Measurements from ENCODE around the gene BRPF3. TPM values are rescaled to one million over a fixed set of nuclear protein-coding genes. Genes with fewer than 3 reads are reported as not detected.

BRPF3 gene
- total and polyA plus RNA-seq, 8 donors = 7.0 to 343 (median 21.1) TPM

GRCh38 chr6:36263390-36264000 lies 67.0 kb downstream of the BRPF3 start:
- Histone ChIP-seq H3K4me1 (peaks cover 0 to 4% (median 1%) of the 10 kb centered on the region in 4 donors), H3K27me3 (peaks cover 0 to 13% (median 0%) of the 10 kb centered on the region in 3 donors), H3K27ac (no peak overlapping the region), H3K36me3 (no peaks in the 10 kb centered on the region), H3K4me3 (no peak overlapping the region), H3K9me3 (peaks cover 0 to 10% (median 10%) of the 10 kb centered on the region in 4 donors)
- no peak for DNase-seq
- 49 to 67% (median 62%) methylated on average over 9 of the region's 9 CpGs for WGBS, 5 donors
- intact Hi-C loops (cut with DNase I; ENCODE audit: low total_unique reads) = no loop called here
- TF ChIP-seq EP300 (IDR thresholded peaks at IDR 0.05) (no peak), POLR2A (IDR thresholded peaks at IDR 0.05) (no peak), POLR2AphosphoS5 (IDR thresholded peaks at IDR 0.05) (no peak)

GRCh38 chr6:36265744-36266143 lies 69.2 kb downstream of the BRPF3 start:
- 83 to 93% (median 89%) methylated on average over 1 of the region's 1 CpG for WGBS, 5 donors
- no peak overlapping the region for H3K27ac ChIP-seq
- H3K4me3 ChIP-seq = no peak overlapping the region
- TF ChIP-seq EP300 (IDR thresholded peaks at IDR 0.05) = no peak
- TF ChIP-seq POLR2AphosphoS5 (IDR thresholded peaks at IDR 0.05) = no peak
- TF ChIP-seq, protein P1, sequence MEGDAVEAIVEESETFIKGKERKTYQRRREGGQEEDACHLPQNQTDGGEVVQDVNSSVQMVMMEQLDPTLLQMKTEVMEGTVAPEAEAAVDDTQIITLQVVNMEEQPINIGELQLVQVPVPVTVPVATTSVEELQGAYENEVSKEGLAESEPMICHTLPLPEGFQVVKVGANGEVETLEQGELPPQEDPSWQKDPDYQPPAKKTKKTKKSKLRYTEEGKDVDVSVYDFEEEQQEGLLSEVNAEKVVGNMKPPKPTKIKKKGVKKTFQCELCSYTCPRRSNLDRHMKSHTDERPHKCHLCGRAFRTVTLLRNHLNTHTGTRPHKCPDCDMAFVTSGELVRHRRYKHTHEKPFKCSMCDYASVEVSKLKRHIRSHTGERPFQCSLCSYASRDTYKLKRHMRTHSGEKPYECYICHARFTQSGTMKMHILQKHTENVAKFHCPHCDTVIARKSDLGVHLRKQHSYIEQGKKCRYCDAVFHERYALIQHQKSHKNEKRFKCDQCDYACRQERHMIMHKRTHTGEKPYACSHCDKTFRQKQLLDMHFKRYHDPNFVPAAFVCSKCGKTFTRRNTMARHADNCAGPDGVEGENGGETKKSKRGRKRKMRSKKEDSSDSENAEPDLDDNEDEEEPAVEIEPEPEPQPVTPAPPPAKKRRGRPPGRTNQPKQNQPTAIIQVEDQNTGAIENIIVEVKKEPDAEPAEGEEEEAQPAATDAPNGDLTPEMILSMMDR (IDR thresholded peaks at IDR 0.05) = no peak
- no peak for TF ChIP-seq POLR2A (IDR thresholded peaks at IDR 0.05)
- DNase-seq = no peak
- intact Hi-C loops (cut with DNase I; ENCODE audit: low total_unique reads) = no loop called here
- peaks cover 0 to 10% (median 10%) of the 10 kb centered on the region in 4 donors for H3K9me3 ChIP-seq
- peaks cover 0 to 24% (median 8%) of the 10 kb centered on the region in 3 donors for H3K27me3 ChIP-seq
- H3K36me3 ChIP-seq = no peaks in the 10 kb centered on the region
- peaks cover 0 to 12% (median 8%) of the 10 kb centered on the region in 4 donors for H3K4me1 ChIP-seq

DNA sequence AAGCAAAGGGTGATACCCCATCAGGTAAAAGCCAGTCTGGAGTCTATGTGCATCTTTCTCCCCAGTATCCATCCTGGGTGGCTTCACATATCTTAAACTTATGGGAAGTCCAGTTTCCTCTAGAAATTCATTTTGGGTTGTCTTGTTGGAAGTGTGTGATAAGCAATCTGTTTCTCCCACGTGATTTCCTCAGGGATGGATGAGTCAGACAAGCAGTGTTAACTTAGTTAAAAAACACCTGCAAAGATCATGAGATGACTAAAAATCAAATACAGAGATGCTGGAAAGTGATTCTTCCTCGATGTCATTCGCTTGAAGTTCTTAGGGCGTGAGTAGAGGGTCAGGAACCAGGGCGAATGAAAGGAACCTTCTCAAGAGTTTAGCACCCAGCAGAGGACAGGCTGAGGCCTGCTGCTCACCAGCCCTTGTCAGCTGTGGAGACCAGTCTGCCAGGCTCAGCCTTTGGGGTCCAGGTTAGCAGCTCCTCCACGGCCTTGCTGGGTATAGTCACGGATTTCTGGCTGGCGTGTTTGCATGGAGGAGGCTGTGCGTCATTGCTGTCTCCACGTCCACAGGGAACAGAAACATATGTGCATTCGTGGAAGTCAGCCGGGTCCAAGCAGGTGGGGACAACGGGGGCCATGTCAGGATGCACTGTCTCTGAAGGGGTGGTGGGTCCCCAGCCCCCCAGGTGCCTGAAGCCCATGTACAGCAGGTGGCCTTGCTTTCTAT lies 70.5 kb downstream of the BRPF3 start:
- WGBS, 5 donors = 87 to 92% (median 89%) methylated on average over 13 of the region's 13 CpGs
- TF ChIP-seq EP300 (IDR thresholded peaks at IDR 0.05) (no peak), POLR2A (IDR thresholded peaks at IDR 0.05) (no peak), POLR2AphosphoS5 (IDR thresholded peaks at IDR 0.05) (no peak)
- TF ChIP-seq, protein P1 (IDR thresholded peaks at IDR 0.05) = no peak
- Histone ChIP-seq H3K27me3 (peaks cover 0 to 31% (median 8%) of the 10 kb centered on the region in 3 donors), H3K9me3 (peaks cover 0 to 10% (median 10%) of the 10 kb centered on the region in 4 donors), H3K4me1 (peaks cover 0 to 12% (median 8%) of the 10 kb centered on the region in 4 donors), H3K4me3 (no peak overlapping the region), H3K27ac (no peak overlapping the region), H3K36me3 (no peaks in the 10 kb centered on the region)
- no peak for DNase-seq
- intact Hi-C loops (cut with DNase I; ENCODE audit: low total_unique reads) = no loop called here

DNA sequence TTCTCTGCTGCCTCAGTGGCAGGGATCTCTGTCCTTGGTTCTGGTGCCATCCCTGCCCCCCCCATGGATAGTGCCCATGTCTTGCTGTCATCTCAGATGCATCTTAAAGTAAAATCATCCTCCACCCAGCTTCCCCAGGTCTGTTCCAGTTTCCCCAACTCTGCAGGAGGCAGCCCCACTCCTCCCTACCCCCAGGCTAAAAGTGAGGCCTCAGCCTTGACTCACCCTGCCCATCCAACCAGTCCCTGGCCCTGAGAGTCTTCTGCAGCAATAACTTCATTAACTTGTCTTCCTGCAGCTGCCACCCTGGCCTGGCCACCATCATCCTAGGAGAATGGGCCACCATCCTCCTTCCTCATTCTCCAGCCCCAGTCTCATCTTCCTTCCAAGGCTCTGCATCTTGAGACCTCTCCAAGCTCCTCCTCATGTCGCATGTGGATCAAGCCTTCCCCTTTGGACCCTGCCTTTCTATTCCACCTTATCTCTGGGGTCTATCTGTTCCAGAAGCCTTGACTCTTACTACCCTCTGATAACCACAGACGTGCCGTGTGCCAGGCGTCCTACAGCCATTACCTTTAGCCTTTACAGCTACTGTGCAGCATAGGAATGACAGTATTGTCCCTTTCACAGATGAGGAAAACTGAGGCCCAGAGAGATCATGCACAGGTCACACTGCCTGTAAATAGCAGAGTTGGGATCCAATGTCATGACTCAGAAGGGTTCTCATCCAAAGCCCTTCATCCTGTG lies 71.4 kb downstream of the BRPF3 start:
- DNase-seq = no peak
- H3K27me3 ChIP-seq = peaks cover 0 to 31% (median 8%) of the 10 kb centered on the region in 3 donors
- 79 to 94% (median 87%) methylated on average over 4 of the region's 4 CpGs for WGBS, 5 donors
- H3K4me3 ChIP-seq = no peak overlapping the region
- no peaks in the 10 kb centered on the region for H3K36me3 ChIP-seq
- no peak overlapping the region for H3K27ac ChIP-seq
- intact Hi-C loops (cut with DNase I; ENCODE audit: low total_unique reads) = no loop called here
- peaks cover 0 to 10% (median 10%) of the 10 kb centered on the region in 4 donors for H3K9me3 ChIP-seq
- TF ChIP-seq POLR2A (IDR thresholded peaks at IDR 0.05) = no peak
- TF ChIP-seq POLR2AphosphoS5 (IDR thresholded peaks at IDR 0.05) = no peak
- H3K4me1 ChIP-seq = peaks cover 0 to 12% (median 8%) of the 10 kb centered on the region in 4 donors
